SH-SY5Y (cell line): ENCODE results near the gene FBXO24.

ENCODE experiments used
- GATA2 ChIP-seq: IDR thresholded peaks from 2 replicates; pipeline ENCODE4 v1.6.1; 2011; ENCODE audit warnings: mild to moderate bottlenecking, low read depth, low read length
- GATA3 ChIP-seq: IDR thresholded peaks from 2 replicates; pipeline ENCODE4 v1.6.1; 2011; ENCODE audit warnings: low read depth, mild to moderate bottlenecking, low read length, moderate library complexity

Gene FBXO24

DNA sequence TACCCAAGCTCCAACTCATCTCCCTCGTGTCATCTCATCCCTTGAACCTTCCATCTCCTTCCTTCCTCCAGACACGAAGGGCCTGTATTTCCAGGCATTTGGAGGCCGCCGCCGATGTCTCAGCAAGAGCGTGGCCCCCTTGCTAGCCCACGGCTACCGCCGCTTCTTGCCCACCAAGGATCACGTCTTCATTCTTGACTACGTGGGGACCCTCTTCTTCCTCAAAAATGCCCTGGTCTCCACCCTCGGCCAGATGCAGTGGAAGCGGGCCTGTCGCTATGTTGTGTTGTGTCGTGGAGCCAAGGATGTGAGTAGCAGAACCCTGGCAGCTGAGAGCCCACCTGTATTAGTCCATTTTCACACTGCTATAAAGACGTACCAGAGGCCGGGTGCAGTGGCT lies 5.5 kb downstream of the FBXO24 start:
- TF ChIP-seq GATA3: no peak
- no peak for TF ChIP-seq GATA2

DNA sequence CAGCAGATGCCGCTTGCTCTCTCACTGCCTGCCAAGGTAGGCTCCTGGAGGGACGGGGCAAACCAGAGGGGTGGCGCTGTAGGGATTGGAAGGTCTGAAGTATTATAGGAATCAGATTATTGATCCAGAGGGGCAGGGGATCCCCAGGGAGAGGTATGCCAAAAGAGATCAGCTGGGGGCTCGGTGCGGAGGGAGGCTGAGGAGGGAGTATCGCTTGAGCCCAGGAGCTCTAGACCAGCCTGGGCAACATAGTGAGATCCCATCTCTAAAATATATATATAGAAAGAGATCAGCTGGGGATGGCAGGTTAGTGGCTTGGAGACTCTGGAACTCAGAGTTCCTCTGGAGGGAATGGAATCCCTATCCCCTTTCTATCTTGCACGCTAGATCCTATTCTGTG lies 9.1 kb downstream of the FBXO24 start:
- no peak for TF ChIP-seq GATA3

- TF ChIP-seq GATA2 (no peak), GATA3 (no peak)
These were observed 12.3 kb downstream of the FBXO24 start for GRCh38 chr7:100598425-100598824.

- TF ChIP-seq GATA3: no peak
- no peak for TF ChIP-seq GATA2
These were observed 14.0 kb downstream of the FBXO24 start for GRCh38 chr7:100599911-100600729.

DNA sequence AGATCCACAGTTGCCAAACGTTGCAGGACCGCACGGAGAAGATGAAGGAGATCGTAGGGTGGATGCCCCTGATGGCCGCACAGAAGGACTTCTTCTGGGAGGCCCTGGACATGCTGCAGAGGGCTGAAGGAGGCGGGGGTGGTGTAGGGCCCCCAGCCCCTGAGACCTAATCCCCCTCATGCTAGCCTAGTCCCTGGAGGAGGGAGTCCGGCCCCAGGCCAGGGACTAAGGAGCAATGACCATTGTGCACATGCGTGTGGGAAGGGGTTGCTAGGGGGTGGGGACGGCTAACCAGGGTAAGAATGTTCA lies 14.6 kb downstream of the FBXO24 start:
- TF ChIP-seq GATA2 (no peak), GATA3 (no peak)

GRCh38 chr7:100602889-100603725 lies 17.0 kb downstream of the FBXO24 start:
- TF ChIP-seq GATA3 (no peak), GATA2 (peak; percentile 41; the same call in 1 of the 2 replicates)

- TF ChIP-seq GATA3: no peak
- no peak for TF ChIP-seq GATA2
These were observed 17.5 kb downstream of the FBXO24 start for GRCh38 chr7:100603726-100604027.

DNA sequence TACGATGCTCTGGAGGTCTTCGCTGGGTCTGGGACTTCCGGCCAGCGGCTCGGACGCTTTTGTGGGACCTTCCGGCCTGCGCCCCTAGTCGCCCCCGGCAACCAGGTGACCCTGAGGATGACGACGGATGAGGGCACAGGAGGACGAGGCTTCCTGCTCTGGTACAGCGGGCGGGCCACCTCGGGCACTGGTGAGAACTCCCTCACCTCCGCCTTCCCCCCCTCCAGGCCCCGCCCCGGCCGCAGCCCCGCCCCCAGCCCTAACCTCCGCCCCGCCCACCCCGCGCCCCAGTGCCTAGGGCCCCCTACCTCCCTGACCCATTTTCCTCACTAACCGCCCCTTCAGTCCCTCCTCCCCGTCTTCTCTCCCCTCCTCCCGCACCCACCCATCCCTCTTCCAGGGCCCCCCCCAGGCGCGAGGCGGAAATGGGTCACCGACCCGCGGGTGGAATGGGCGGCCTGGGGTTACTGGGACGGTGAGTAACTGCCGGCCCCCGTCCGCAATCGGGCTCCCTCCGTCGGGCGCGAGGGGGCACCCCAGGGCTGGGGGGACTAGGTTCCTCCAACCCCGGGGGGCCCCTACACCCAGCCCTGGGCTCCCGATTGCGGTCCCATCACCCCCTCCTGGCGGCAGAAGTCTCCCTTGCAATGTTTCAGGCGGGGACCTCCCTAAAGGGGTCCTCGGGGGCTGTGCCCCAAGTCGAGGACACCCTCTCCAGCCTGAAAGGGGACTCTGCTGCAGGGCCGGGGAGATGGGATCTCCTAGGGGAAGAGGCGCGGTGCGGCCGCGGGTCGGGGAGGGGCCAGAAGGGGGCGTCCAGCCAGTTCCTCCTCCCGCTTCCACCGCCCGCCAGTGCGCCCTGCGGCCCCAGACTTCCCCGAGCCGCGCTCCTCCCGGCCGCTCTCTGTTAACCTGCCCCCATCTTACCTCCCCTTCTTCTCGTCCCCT lies 18.2 kb downstream of the FBXO24 start:
- TF ChIP-seq GATA3 (no peak), GATA2 (no peak; the same call in 1 of the 2 replicates)

GRCh38 chr7:100604976-100605911 lies 19.1 kb downstream of the FBXO24 start:
- TF ChIP-seq GATA3 (no peak), GATA2 (no peak)

- TF ChIP-seq GATA3 (no peak), GATA2 (no peak)
These were observed 20.2 kb downstream of the FBXO24 start for GRCh38 chr7:100606313-100606712.

GRCh38 chr7:100607111-100607510 lies 21.0 kb downstream of the FBXO24 start:
- no peak for TF ChIP-seq GATA3
- TF ChIP-seq GATA2: no peak

- TF ChIP-seq GATA3 (no peak), GATA2 (no peak)
These were observed 23.8 kb downstream of the FBXO24 start for GRCh38 chr7:100609958-100610357.
